AG09309 (cell line): Measurements from ENCODE around the gene ATP6V0B.

Experiments
- DNase-seq: peaks from one replicate; pipeline ENCODE4 v3.0.0-alpha.2; 2010; ENCODE audit warnings: low read depth
- H3K4me3 ChIP-seq: 2 replicates; pipeline ENCODE4 v1.5.1; 2011; ENCODE audit warnings: mild to moderate bottlenecking, low read depth, low read length, moderate library complexity; ENCODE audit not compliant: control insufficient read depth
- TF ChIP-seq, protein P1 (sequence below): IDR thresholded peaks from 2 replicates; pipeline ENCODE4 v1.5.1; 2011; ENCODE audit warnings: mild to moderate bottlenecking, low read depth, low read length, inconsistent platforms; ENCODE audit not compliant: insufficient read depth, control insufficient read depth; ENCODE audit errors: missing control alignments

Gene ATP6V0B

DNA sequence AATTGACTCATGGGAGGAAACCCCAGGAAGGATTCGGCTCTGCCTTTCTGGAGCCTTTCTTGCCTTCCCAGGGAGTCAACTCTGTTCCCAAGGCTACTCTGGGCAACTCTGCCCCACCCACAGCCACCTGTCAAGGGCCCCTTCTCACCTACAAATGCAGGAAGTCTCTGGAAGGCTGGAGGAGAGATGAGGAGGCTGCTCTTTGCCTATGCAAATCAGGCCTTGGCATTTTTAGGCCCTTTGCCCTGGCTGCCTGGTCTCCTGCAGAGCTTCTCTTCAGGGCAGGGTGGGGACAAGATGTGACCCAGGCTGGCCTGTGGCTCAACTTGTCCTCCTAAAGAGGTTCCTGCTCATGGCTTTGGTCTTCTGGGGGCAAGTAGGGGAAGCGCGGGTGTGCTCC, 51.1 kb downstream of the ATP6V0B start:
- TF ChIP-seq, protein P1, sequence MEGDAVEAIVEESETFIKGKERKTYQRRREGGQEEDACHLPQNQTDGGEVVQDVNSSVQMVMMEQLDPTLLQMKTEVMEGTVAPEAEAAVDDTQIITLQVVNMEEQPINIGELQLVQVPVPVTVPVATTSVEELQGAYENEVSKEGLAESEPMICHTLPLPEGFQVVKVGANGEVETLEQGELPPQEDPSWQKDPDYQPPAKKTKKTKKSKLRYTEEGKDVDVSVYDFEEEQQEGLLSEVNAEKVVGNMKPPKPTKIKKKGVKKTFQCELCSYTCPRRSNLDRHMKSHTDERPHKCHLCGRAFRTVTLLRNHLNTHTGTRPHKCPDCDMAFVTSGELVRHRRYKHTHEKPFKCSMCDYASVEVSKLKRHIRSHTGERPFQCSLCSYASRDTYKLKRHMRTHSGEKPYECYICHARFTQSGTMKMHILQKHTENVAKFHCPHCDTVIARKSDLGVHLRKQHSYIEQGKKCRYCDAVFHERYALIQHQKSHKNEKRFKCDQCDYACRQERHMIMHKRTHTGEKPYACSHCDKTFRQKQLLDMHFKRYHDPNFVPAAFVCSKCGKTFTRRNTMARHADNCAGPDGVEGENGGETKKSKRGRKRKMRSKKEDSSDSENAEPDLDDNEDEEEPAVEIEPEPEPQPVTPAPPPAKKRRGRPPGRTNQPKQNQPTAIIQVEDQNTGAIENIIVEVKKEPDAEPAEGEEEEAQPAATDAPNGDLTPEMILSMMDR: no peak
- DNase-seq: no peak
- H3K4me3 ChIP-seq: no peak overlapping the region

DNA sequence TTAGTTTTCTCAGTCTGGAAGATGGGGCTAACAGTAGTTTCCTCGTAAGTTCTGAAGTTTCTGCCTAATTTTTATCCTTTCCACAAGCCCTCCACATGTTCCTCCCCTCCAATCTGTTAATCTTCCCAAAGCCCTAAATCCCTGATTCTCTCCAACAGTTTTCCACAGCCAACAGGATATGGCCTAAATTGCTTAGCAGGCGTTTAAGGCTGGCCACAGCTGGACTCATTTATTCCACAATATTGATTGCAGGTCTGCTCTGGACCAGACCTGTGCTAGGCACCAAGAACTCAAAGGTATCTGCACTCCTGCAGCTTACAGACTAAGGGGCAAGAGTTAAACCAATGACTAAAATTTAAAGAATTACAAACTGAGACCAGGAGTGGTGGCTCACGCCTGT, 52.6 kb downstream of the ATP6V0B start:
- no peak overlapping the region for H3K4me3 ChIP-seq
- DNase-seq: no peak
- TF ChIP-seq, protein P1: no peak
